ENCODE data around the gene ZNF236.

ZNF236 gene

DNA sequence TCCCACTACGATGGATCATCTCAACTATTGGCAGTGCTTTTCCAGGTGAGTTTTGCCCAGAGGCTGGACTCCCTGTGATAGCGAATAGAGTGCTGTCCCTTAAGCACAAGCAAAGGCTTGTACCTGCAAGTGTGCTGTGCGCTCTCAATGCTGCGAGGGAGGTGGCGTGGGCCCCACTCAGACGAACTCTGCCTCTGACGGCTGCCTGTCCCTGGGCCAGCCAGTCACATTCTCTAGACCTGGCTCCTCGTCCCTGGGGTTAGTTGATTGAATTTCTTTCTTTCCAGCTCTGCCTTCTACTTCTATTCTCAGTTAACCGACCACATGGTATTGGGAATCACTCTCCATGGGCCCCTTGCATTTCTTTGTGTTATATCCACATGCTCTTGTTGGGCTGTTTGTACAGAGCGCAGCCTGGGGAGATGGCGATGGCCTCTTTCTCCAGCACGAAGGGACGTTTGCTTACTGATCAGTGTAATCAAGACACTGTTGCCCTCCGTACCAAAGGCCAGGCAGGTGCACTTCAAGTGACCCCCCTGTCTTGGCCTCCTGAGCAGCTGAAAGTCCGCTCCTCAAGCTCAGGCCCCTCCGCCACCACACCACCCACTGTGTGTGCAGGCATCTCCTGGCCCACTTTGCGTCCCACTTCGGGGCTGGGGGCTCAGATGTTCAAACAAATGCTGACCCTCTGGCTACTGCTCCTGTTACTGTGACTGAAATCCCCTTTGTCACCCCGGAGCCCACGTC is 151.3 kb downstream of the ZNF236 start:
- no peak for DNase-seq (ENCODE audit: low read depth)

GRCh38 chr18:76974386-76974785 is 152.0 kb downstream of the ZNF236 start:
- DNase-seq (ENCODE audit: low read depth): no peak

GRCh38 chr18:76975577-76976110 is 153.3 kb downstream of the ZNF236 start:
- no peak for DNase-seq (ENCODE audit: low read depth)

DNA sequence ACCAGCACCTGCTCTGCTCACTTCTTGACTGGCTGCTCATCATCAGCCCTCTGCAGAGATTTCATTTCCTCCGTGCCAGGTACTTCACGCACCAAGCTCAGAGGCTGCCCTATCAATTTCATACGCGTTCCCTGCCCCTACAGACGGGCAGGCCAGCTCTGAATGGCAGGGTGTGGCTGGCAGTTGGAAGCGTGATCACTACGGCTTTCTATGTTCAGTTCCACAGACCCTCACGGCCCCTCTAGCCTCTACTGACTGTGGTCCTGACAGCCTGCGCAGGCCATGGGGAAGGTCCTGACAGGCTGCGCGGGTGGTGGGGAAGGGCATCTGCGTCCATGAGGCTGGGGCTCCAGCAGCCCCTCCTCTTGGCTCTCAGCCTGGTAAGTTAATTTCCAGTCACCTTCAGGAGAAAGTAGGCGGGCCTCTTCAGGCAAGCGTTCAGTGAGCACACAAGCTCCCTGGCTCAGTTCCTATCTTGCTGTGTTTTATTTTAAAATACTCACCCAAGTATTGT is 154.8 kb downstream of the ZNF236 start:
- DNase-seq (ENCODE audit: low read depth): no peak

GRCh38 chr18:76977684-76978232 is 155.4 kb downstream of the ZNF236 start:
- DNase-seq (ENCODE audit: low read depth): no peak

- DNase-seq (ENCODE audit: low read depth): no peak
Observed at GRCh38 chr18:76978616-76979015, 156.3 kb downstream of the ZNF236 start.

DNA sequence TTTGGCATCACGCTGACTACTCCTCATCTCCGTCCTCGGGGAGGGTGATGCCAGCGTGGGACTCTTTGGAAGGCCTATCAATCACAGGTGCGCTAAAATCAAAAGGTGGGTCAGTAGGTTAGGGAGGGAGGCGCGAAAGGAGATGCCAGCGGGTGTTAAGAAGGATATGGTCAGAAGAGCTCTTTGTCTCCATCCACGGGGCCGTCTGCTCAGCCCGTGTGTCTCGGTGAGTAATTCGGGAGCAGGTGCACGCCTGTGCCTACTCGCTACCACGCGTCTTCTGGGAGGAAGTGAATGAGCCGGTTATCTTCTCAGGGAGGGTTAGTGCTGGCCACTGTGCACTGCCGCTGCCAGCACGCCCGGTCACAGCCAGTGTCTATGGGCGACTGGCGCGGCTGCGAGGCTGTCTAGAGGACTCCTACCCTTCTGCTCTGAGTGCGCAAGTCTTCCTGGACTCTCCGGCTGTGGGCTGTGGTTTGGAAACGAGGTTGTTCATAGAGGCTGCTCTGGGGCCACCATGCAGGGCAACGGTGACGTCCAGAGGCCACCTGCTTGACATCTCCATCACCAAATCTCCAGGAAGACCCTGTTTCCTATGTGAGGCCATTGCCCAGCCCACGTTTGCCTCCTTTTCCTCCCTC is 156.9 kb downstream of the ZNF236 start:
- no peak for DNase-seq (ENCODE audit: low read depth)

DNA sequence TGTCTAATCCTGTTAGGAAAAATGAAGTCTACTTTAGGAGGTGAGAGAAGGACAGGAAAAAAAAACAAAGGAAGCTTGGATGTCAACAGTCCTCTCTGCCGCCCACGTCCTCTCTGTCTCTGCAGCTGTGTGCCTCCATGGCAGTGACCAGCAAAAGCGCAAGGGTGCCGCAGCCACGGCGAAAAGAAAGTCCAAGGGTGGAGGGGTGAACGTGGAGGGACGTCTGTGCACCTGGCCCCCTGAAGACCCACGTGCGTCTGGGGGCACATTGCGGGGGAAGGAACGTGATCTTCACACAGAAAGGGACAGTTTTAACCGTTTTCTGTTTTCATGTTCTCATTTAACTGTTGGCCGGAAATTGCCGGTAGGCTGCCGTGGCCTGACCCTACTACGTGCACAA is 157.5 kb downstream of the ZNF236 start:
- DNase-seq (ENCODE audit: low read depth): no peak

- DNase-seq (ENCODE audit: low read depth): no peak
Observed at GRCh38 chr18:76980663-76981395, 158.5 kb downstream of the ZNF236 start.

GRCh38 chr18:76981396-76981968 is 159.1 kb downstream of the ZNF236 start:
- no peak for DNase-seq (ENCODE audit: low read depth)

GRCh38 chr18:76982038-76982437 is 159.7 kb downstream of the ZNF236 start:
- no peak for DNase-seq (ENCODE audit: low read depth)

GRCh38 chr18:76982841-76983583 is 160.7 kb downstream of the ZNF236 start:
- DNase-seq (ENCODE audit: low read depth): peak; percentile 21

DNA sequence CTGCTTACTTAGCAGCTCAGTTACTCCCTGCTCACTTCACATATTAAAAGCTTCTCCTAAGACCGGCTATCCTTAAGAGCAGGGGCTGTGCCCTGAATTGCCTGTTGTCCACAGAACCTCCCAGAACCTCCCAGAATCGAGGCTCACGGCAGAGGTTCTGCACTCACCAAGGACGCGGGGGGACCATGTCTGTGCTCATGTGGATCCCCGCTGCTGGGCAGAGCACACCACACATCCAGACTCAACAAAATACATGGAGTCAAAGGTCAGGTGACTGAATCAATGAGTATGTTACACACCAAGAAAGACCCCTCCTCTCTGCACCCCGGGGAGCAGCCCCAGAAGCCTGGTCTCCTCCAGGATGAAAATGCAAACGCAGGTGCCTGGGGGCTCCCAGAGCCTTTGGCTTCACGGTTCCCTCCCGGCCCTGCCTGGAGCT is 161.3 kb downstream of the ZNF236 start:
- DNase-seq (ENCODE audit: low read depth): no peak

DNA sequence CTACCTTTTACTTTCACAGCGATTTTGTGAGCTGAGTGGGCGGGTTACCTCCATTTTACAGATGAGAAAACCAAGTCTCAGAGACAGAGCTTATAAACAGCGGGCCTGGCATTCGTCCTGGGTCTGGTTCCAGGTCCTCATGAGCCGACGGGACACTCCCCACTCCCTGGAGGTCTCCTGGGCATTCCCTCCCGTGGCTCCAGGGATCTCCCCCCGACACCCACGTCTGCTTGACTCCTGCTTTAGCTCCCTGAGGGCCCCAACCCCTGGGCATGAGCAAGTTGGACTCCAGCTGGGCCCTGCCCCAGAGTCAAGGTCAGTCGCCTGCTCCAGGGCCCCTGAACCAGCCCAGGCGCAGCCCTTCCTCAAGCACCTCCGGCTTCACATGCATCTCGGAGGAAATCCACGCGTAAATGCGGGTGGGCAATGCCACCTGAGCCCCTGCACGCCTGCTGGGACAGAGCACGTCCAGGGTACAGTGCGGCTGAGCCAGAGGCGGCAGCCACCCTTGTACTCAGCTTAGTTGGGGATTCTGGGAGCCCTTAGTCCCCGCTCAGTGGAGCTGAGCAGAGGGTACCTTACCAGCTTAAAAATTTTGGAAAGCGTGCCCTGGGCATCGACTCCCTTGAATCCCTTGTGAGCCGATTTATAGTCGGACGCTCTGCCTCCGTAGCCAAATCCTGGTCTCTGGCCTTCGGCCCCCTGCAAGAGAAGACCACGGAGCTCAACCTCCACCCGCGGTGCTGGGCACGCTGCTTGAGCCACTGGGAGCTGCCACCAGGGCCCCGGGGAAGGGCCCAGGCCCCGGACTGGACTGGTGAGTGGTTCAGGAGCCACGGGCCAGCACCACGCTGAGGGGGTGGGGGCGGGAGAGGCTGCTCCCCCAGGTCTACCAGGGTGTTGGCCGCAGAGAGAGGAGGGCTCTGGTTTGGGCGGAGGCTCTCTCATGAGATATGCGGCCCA is 162.1 kb downstream of the ZNF236 start:
- DNase-seq (ENCODE audit: low read depth): no peak

DNA sequence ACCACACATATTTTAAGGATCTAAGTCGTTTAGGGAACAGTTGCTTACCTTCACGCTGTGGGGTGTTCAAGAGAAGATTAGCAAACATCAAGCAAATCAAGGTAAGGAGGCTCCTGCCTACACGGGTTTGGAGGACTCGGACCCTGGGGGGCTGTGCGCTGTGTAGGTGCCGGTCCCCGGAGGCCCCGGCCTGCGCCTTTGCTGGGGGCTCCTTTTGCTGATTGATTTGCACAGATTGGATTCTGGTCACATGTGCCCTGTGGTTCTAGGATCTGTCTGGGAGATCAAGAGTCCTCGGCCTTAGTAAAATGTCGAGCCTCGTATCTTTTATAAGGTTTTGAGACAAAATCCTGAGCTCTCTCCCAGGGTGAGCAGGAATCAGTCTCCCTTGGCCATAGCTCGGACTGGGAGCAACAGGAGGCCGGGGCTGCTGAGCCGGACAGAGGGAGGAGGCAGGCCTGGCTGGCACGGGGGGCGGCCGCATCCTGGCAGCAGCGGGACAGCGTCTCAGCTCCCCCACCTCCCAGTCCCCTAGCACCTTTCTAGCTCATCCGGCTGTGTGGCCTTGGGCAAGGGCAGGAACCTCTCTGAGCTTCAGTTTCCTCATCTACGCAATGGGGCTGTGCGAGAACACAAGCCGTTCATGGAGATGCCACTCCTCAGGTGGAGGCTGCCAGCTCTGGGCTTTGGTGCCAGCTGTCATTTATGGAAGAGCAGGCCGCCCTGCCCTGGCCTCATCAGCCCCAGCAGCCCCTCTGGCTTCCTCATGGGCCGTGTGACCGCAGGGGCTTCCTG is 163.0 kb downstream of the ZNF236 start:
- DNase-seq (ENCODE audit: low read depth): no peak

- DNase-seq (ENCODE audit: low read depth): no peak
Observed at GRCh38 chr18:76985951-76986236, 163.5 kb downstream of the ZNF236 start.

- no peak for DNase-seq (ENCODE audit: low read depth)
Observed at GRCh38 chr18:76986406-76986805, 164.0 kb downstream of the ZNF236 start.

- no peak for DNase-seq (ENCODE audit: low read depth)
Observed at GRCh38 chr18:76988031-76988826, 165.9 kb downstream of the ZNF236 start.

Data from stromal cell of bone marrow (primary cell).